ENCODE results near the gene ZNF804B. TPM values are rescaled to one million over a fixed set of nuclear protein-coding genes. Genes with fewer than 3 reads are reported as not detected.

ZNF804B gene
- polyA plus RNA-seq, 5 donors = 0.04 to 0.11 (median 0.09) TPM

- no peak for DNase-seq
Measured at GRCh38 chr7:88835147-88835728, 75.7 kb downstream of the ZNF804B start.

GRCh38 chr7:88842201-88842600 is 82.7 kb downstream of the ZNF804B start:
- no peak for DNase-seq

GRCh38 chr7:88845091-88845490 is 85.6 kb downstream of the ZNF804B start:
- no peak for DNase-seq

GRCh38 chr7:88851220-88851619 is 91.7 kb downstream of the ZNF804B start:
- DNase-seq = no peak

- no peak for DNase-seq
Measured at GRCh38 chr7:88859288-88859687, 99.8 kb downstream of the ZNF804B start.

GRCh38 chr7:88866265-88866863 is 106.9 kb downstream of the ZNF804B start:
- no peak for DNase-seq

- no peak for DNase-seq
Measured at GRCh38 chr7:88867158-88867557, 107.7 kb downstream of the ZNF804B start.

- no peak for DNase-seq
Measured at GRCh38 chr7:88868456-88868855, 109.0 kb downstream of the ZNF804B start.

GRCh38 chr7:88881136-88881535 is 121.6 kb downstream of the ZNF804B start:
- DNase-seq = no peak

- DNase-seq = no peak
Measured at GRCh38 chr7:88885131-88885530, 125.6 kb downstream of the ZNF804B start.

GRCh38 chr7:88888684-88889083 is 129.2 kb downstream of the ZNF804B start:
- no peak for DNase-seq

GRCh38 chr7:88910516-88910915 is 151.0 kb downstream of the ZNF804B start:
- DNase-seq = no peak

- DNase-seq = no peak
Measured at GRCh38 chr7:88912852-88913251, 153.4 kb downstream of the ZNF804B start.

- DNase-seq = no peak
Measured at GRCh38 chr7:88915615-88916014, 156.1 kb downstream of the ZNF804B start.

GRCh38 chr7:88919478-88920131 is 160.1 kb downstream of the ZNF804B start:
- DNase-seq = no peak

GRCh38 chr7:88922944-88923343 is 163.4 kb downstream of the ZNF804B start:
- no peak for DNase-seq

GRCh38 chr7:88928276-88928675 is 168.8 kb downstream of the ZNF804B start:
- DNase-seq = peak; percentile 5 to 7

GRCh38 chr7:88929719-88930118 is 170.2 kb downstream of the ZNF804B start:
- DNase-seq = no peak

GRCh38 chr7:88933285-88933684 is 173.8 kb downstream of the ZNF804B start:
- DNase-seq = no peak

- no peak for DNase-seq
Measured at GRCh38 chr7:88942815-88943501, 183.5 kb downstream of the ZNF804B start.

GRCh38 chr7:88951826-88952225 is 192.3 kb downstream of the ZNF804B start:
- no peak for DNase-seq

- no peak for DNase-seq
Measured at GRCh38 chr7:88964418-88964817, 204.9 kb downstream of the ZNF804B start.

GRCh38 chr7:88965371-88965770 is 205.9 kb downstream of the ZNF804B start:
- DNase-seq = no peak
